Measurements from ENCODE around the gene TACC2. TPM values are rescaled to one million over a fixed set of nuclear protein-coding genes. Genes with fewer than 3 reads are reported as not detected.

TACC2 gene
- total and polyA plus RNA-seq, 4 donors: 43.3 to 309 (median 127) TPM

DNA sequence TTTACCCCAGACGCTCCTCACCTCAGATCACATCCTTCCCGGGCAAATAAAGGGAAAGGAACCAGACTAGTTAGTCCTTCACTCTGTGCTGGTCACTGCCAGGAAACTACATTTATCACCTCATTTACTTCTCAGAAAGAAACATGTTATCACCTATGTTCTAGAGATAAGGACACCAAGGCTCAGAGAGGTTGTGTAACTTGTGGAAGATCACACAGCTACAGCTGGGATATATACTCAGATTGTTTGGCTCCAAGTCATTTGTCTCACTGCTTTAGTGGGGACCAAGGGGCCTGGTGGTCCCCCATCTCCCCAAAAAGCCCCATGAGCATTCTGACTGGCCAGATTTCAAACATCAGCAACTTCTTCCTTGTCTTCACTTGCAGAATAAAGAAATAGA lies 264.6 kb downstream of the TACC2 start:
- H3K27ac ChIP-seq (ENCODE audit: low read depth in 1 of 2, low read length in 1 of 2): no peak overlapping the region
- ATAC-seq (ENCODE audit: insufficient read depth, low FRiP score): no peak
- H3K36me3 ChIP-seq (ENCODE audit: control insufficient read depth in 4 of 4, insufficient read depth in 4 of 4, low read length in 4 of 4): peaks cover 0 to 53% (median 2%) of the 10 kb centered on the region in 4 donors

DNA sequence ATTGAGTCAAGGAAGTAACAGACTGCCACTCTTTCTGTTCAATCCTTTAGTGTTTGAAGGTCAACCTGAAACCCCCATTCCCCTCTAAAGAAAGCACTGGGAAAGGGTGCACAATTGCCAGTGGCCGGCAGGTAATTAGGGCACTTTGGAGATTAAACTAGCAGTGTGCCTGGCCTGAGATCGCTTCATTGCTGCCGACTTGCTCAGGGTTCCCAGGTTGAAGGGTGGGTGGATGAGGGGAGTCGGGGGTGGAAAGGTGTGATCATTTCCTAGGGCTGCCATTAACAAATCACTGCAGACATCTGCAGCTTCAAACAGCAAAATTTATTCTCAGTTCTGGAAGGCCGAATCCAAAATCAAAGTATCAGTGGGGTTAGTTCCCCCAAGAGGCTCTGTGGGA lies 265.9 kb downstream of the TACC2 start:
- DNase-seq (no peak), ATAC-seq (ENCODE audit: insufficient read depth, low FRiP score) (no peak)
- WGBS, 2 donors: 86 to 88% methylated on average over 5 of the region's 5 CpGs
- Histone ChIP-seq H3K9ac (ENCODE audit: insufficient read depth in 1 of 2, low read length in 2 of 2) (no peak overlapping the region), H3K9me3 (ENCODE audit: control insufficient read depth in 4 of 4, insufficient read depth in 3 of 4, low read length in 3 of 4) (no peaks in the 10 kb centered on the region), H3K36me3 (ENCODE audit: control insufficient read depth in 4 of 4, insufficient read depth in 4 of 4, low read length in 4 of 4) (peaks cover 0 to 41% (median 2%) of the 10 kb centered on the region in 4 donors), H3K27me3 (ENCODE audit: control insufficient read depth in 3 of 3, insufficient read depth in 3 of 3, low read length in 2 of 3) (no peaks in the 10 kb centered on the region), H3K4me1 (ENCODE audit: control insufficient read depth in 5 of 5, insufficient read depth in 5 of 5, low read length in 5 of 5) (no peaks in the 10 kb centered on the region), H3K4me3 (no peak overlapping the region), H3K27ac (ENCODE audit: low read depth in 1 of 2, low read length in 1 of 2) (no peak overlapping the region)
- TF ChIP-seq, protein P1, sequence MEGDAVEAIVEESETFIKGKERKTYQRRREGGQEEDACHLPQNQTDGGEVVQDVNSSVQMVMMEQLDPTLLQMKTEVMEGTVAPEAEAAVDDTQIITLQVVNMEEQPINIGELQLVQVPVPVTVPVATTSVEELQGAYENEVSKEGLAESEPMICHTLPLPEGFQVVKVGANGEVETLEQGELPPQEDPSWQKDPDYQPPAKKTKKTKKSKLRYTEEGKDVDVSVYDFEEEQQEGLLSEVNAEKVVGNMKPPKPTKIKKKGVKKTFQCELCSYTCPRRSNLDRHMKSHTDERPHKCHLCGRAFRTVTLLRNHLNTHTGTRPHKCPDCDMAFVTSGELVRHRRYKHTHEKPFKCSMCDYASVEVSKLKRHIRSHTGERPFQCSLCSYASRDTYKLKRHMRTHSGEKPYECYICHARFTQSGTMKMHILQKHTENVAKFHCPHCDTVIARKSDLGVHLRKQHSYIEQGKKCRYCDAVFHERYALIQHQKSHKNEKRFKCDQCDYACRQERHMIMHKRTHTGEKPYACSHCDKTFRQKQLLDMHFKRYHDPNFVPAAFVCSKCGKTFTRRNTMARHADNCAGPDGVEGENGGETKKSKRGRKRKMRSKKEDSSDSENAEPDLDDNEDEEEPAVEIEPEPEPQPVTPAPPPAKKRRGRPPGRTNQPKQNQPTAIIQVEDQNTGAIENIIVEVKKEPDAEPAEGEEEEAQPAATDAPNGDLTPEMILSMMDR (IDR thresholded peaks at IDR 0.05; ENCODE audit: control extremely low read depth, extremely low read depth): no peak

More for the DNA sequence above, 264.6 kb downstream of the TACC2 start:
- TF ChIP-seq, protein P1 (IDR thresholded peaks at IDR 0.05; ENCODE audit: control extremely low read depth, extremely low read depth): no peak
- Histone ChIP-seq H3K9me3 (ENCODE audit: control insufficient read depth in 4 of 4, insufficient read depth in 3 of 4, low read length in 3 of 4) (no peaks in the 10 kb centered on the region), H3K27me3 (ENCODE audit: control insufficient read depth in 3 of 3, insufficient read depth in 3 of 3, low read length in 2 of 3) (no peaks in the 10 kb centered on the region), H3K9ac (ENCODE audit: insufficient read depth in 1 of 2, low read length in 2 of 2) (no peak overlapping the region), H3K4me3 (no peak overlapping the region), H3K4me1 (ENCODE audit: control insufficient read depth in 5 of 5, insufficient read depth in 5 of 5, low read length in 5 of 5) (no peaks in the 10 kb centered on the region)
- 93 to 97% methylated on average over 2 of the region's 2 CpGs for WGBS, 2 donors
- no peak for DNase-seq

GRCh38 chr10:122255509-122256301 lies 266.7 kb downstream of the TACC2 start:
- WGBS, 2 donors: 90 to 92% methylated on average over 14 of the region's 14 CpGs
- peaks cover 0 to 35% (median 2%) of the 10 kb centered on the region in 4 donors for H3K36me3 ChIP-seq (ENCODE audit: control insufficient read depth in 4 of 4, insufficient read depth in 4 of 4, low read length in 4 of 4)

More at GRCh38 chr10:122255509-122256301, 266.7 kb downstream of the TACC2 start:
- DNase-seq (no peak), ATAC-seq (ENCODE audit: insufficient read depth, low FRiP score) (no peak)
- Histone ChIP-seq H3K27me3 (ENCODE audit: control insufficient read depth in 3 of 3, insufficient read depth in 3 of 3, low read length in 2 of 3) (no peaks in the 10 kb centered on the region), H3K4me3 (no peak overlapping the region), H3K4me1 (ENCODE audit: control insufficient read depth in 5 of 5, insufficient read depth in 5 of 5, low read length in 5 of 5) (no peaks in the 10 kb centered on the region), H3K9ac (ENCODE audit: insufficient read depth in 1 of 2, low read length in 2 of 2) (no peak overlapping the region), H3K27ac (ENCODE audit: low read depth in 1 of 2, low read length in 1 of 2) (no peak overlapping the region), H3K9me3 (ENCODE audit: control insufficient read depth in 4 of 4, insufficient read depth in 3 of 4, low read length in 3 of 4) (no peaks in the 10 kb centered on the region)
- TF ChIP-seq, protein P1 (IDR thresholded peaks at IDR 0.05; ENCODE audit: control extremely low read depth, extremely low read depth): no peak

Data from lung (tissue), 12 donors.